ENCODE data around the gene LANCL1.

LANCL1 gene

DNA sequence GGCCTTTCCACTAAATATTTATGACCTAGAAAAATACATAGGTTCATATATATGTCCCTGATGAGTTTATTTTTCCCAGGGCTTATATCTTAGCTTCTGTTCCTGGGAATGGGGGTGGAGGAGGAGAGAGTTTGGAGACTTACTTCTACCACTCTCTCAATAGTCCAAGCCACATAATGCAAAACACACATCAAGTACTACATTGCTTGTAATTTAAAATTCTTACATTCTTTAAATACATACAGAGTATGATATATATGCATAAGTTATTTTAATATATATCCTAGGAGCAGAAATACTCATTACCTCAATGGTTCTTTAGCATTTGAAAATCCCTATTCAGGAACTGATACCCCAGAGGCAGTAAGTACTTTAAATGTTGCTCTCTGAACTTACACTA, 88.4 kb downstream of the LANCL1 start:
- no peak for DNase-seq

- no peak for DNase-seq
Observed at GRCh38 chr2:210387074-210387473, 89.5 kb downstream of the LANCL1 start.
